Body of pancreas (tissue), 4 donors: Measurements from ENCODE around the gene BCL2. TPM values are rescaled to one million over a fixed set of nuclear protein-coding genes. Genes with fewer than 3 reads are reported as not detected.

Experiments used
- ATAC-seq: fragments of 150-250 bp; one replicate; pipeline ENCODE4 v1.9.1; 2016
- DNase-seq, 4 donors: peaks; one replicate each; pipeline ENCODE4 v3.0.0-alpha.2; 2019
- H3K27ac ChIP-seq, 4 donors: fragments of 200-600 bp; sonication (generic); 1 replicate in 3 of 4; 2 replicates in 1 of 4; pipeline versions ENCODE4 v1.5.1 to v1.6.1; 2016 to 2019; ENCODE audit warnings: mild to moderate bottlenecking in 1 of 4, mixed read lengths in 1 of 4, moderate library complexity in 1 of 4
- H3K27me3 ChIP-seq, 2 donors: fragments of 200-600 bp; sonication (generic); one replicate each; pipeline ENCODE4 v1.6.0; 2016; ENCODE audit warnings: mild to moderate bottlenecking in 1 of 2
- H3K36me3 ChIP-seq, 2 donors: fragments of 200-600 bp; sonication (generic); replicated peaks in 1 of 2; 2 replicates each; pipeline ENCODE4 v1.5.1; 2016; ENCODE audit warnings: low read depth in 2 of 2; ENCODE audit not compliant: insufficient read depth in 1 of 2
- H3K4me1 ChIP-seq: fragments of 200-600 bp; sonication (generic); one replicate; pipeline ENCODE4 v1.6.0; 2016
- H3K4me3 ChIP-seq, 2 donors: fragments of 200-600 bp; sonication (generic); 1 replicate in 1 of 2; 2 replicates in 1 of 2; pipeline ENCODE4 v1.5.1; 2016 to 2019
- H3K9me3 ChIP-seq, 3 donors: fragments of 200-600 bp; sonication (generic); 1 replicate in 2 of 3; 2 replicates in 1 of 3; pipeline ENCODE4 v1.5.1; 2016
- CTCF ChIP-seq, 7 experiments: fragments of 450-650 bp in 4 of 7; fragments of 200-600 bp in 3 of 7; sonication (generic) in 3 of 7; IDR thresholded peaks; one replicate each; pipeline ENCODE4 v1.5.1; 2016 to 2019; ENCODE audit warnings: antibody characterized with exemption in 7 of 7
- POLR2A ChIP-seq, 3 donors: fragments of 450-650 bp; IDR thresholded peaks; one replicate each; pipeline ENCODE4 v1.6.1; 2016; ENCODE audit warnings: antibody characterized with exemption in 3 of 3, mild to moderate bottlenecking in 2 of 3
- WGBS, 2 donors: methylation state at CpG; one replicate each; pipeline ENCODE4 v1.1.5; 2017; 5-methylcytosine and 5-hydroxymethylcytosine counted together
- intact Hi-C: fragments of 100-400 bp; cut with DNase I; formaldehyde crosslinking; loops from one replicate; pipeline ENCODE4 v1.15.1; 2023
- total RNA-seq, 2 donors: library from RNA; depleted of rRNA; stranded (reverse); fragments of >200 nt; gene quantifications; one replicate each; pipeline ENCODE4 v1.1.0, GENCODE V29; 2016

Gene BCL2
- total RNA-seq, 2 donors from 2014 or later = 10.1 to 18.5 TPM

GRCh38 chr18:63130176-63130575 lies 189.4 kb downstream of the BCL2 start:
- no peaks in the 10 kb centered on the region for H3K27me3 ChIP-seq
- intact Hi-C loops = no loop called here
- no peaks in the 10 kb centered on the region for H3K36me3 ChIP-seq
- TF ChIP-seq CTCF (IDR thresholded peaks at IDR 0.05) (no peak), POLR2A (IDR thresholded peaks at IDR 0.05) (no peak)
- H3K27ac ChIP-seq = no peak overlapping the region
- ATAC-seq = no peak
- 59 to 71% methylated on average over 2 of the region's 2 CpGs for WGBS, 2 donors
- no peak for DNase-seq
- no peaks in the 10 kb centered on the region for H3K9me3 ChIP-seq
- H3K4me3 ChIP-seq = no peak overlapping the region
- H3K4me1 ChIP-seq = peaks cover 19% of the 10 kb centered on the region

GRCh38 chr18:63128237-63128974 lies 191.2 kb downstream of the BCL2 start:
- no peaks in the 10 kb centered on the region for H3K36me3 ChIP-seq
- H3K4me3 ChIP-seq = no peak overlapping the region
- TF ChIP-seq POLR2A (IDR thresholded peaks at IDR 0.05) = no peak
- no peak for TF ChIP-seq CTCF (IDR thresholded peaks at IDR 0.05)
- peaks cover 19% of the 10 kb centered on the region for H3K4me1 ChIP-seq
- H3K27me3 ChIP-seq = no peaks in the 10 kb centered on the region
- WGBS, 2 donors = 77 to 80% methylated on average over 9 of the region's 9 CpGs
- DNase-seq (no peak), ATAC-seq (no peak)
- H3K27ac ChIP-seq = no peak overlapping the region
- intact Hi-C loops = no loop called here
- no peaks in the 10 kb centered on the region for H3K9me3 ChIP-seq

- Histone ChIP-seq H3K27me3 (no peaks in the 10 kb centered on the region), H3K9me3 (no peaks in the 10 kb centered on the region), H3K36me3 (no peaks in the 10 kb centered on the region), H3K4me1 (peaks cover 2% of the 10 kb centered on the region), H3K4me3 (no peak overlapping the region), H3K27ac (no peak overlapping the region)
- ATAC-seq (no peak), DNase-seq (no peak)
- intact Hi-C loops = no loop called here
- no peak for TF ChIP-seq CTCF (IDR thresholded peaks at IDR 0.05)
- no peak for TF ChIP-seq POLR2A (IDR thresholded peaks at IDR 0.05)
- whole genome bisulfite sequencing, 2 donors = 70 to 79% methylated on average over 12 of the region's 12 CpGs
Measured at GRCh38 chr18:63126134-63127069, 193.2 kb downstream of the BCL2 start.

- intact Hi-C loops = no loop called here
- no peak for ATAC-seq
- Histone ChIP-seq H3K4me3 (no peak overlapping the region), H3K27me3 (no peaks in the 10 kb centered on the region), H3K9me3 (no peaks in the 10 kb centered on the region), H3K4me1 (no peaks in the 10 kb centered on the region), H3K36me3 (no peaks in the 10 kb centered on the region), H3K27ac (no peak overlapping the region)
- TF ChIP-seq POLR2A (IDR thresholded peaks at IDR 0.05) = no peak
- TF ChIP-seq CTCF (IDR thresholded peaks at IDR 0.05) = no peak
- 73 to 85% methylated on average over 4 of the region's 4 CpGs for WGBS, 2 donors
- DNase-seq = no peak
Measured at GRCh38 chr18:63120620-63121019, 198.9 kb downstream of the BCL2 start.
